ENCODE results near the gene KL. TPM values are rescaled to one million over a fixed set of nuclear protein-coding genes. Genes with fewer than 3 reads are reported as not detected.

KL gene
- polyA plus RNA-seq, 1 donor (not counting 4 experiments of a cell fraction or from before 2014, with no cell fraction given): not detected

DNA sequence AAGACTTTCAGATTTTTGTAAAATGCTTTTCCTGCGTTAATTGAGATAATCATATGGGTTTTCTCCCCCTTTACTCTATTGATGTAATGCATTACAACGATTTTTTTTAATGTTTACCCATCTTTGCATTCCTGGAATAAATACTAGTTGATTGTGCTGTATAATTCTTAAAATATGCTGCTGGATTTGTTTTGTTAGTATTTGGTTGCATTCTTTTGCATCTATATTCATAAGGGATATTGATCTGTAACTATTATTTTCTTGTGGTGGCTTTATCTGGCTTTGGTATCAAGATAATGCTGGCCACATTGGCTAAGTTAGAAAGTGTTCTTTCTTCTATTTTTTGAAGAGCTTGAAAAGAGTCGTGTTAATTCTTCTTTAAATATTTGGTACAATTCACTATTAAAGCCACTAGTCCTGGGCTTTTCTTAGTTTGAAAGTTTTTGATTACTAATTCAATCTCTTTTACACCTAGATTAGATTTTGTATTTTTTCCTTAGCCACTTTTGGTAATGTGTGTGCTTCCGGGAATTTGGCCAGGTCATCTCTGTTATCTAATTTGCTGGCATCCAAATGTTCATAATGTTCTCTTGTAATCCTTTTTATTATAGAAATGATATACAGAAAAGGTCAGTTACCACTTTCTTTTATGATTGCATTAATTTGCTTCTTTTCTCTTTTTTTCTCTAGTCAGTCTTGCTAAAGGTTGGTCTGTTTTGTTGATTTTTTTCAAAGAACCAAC lies 29.8 kb downstream of the KL start:
- Histone ChIP-seq H3K36me3 (ENCODE audit: control insufficient read depth in 2 of 2, extremely low read depth in 1 of 2, insufficient read depth in 2 of 2, low read length in 2 of 2) (no peaks in the 10 kb centered on the region), H3K4me3 (ENCODE audit: control insufficient read depth in 2 of 3, extremely low read depth in 1 of 3, insufficient read depth in 2 of 3, low read depth in 1 of 3, low read length in 3 of 3) (no peak overlapping the region), H3K79me2 (ENCODE audit: control insufficient read depth, insufficient read depth, low read length) (no peaks in the 10 kb centered on the region), H3K4me2 (ENCODE audit: control insufficient read depth, extremely low read depth, insufficient read depth, low read depth, low read length) (no peak overlapping the region), H2AFZ (ENCODE audit: control insufficient read depth, low read length) (no peak overlapping the region), H3K27ac (ENCODE audit: control insufficient read depth, insufficient read depth, low read length) (no peak overlapping the region), H3K9ac (ENCODE audit: control insufficient read depth, extremely low read depth, insufficient read depth, low read length) (no peak overlapping the region), H4K20me1 (ENCODE audit: control insufficient read depth, extremely low read depth, insufficient read depth, low read length) (no peaks in the 10 kb centered on the region), H3K9me3 (ENCODE audit: control insufficient read depth, low read depth, low read length) (no peaks in the 10 kb centered on the region), H3K9me1 (ENCODE audit: control insufficient read depth, extremely low read depth, insufficient read depth, low read length) (no peaks in the 10 kb centered on the region), H3K27me3 (ENCODE audit: control insufficient read depth, extremely low read depth, insufficient read depth, low read length) (no peaks in the 10 kb centered on the region), H3K4me1 (ENCODE audit: control insufficient read depth, extremely low read depth, insufficient read depth, low read length) (no peaks in the 10 kb centered on the region)
- TF ChIP-seq, protein P1, sequence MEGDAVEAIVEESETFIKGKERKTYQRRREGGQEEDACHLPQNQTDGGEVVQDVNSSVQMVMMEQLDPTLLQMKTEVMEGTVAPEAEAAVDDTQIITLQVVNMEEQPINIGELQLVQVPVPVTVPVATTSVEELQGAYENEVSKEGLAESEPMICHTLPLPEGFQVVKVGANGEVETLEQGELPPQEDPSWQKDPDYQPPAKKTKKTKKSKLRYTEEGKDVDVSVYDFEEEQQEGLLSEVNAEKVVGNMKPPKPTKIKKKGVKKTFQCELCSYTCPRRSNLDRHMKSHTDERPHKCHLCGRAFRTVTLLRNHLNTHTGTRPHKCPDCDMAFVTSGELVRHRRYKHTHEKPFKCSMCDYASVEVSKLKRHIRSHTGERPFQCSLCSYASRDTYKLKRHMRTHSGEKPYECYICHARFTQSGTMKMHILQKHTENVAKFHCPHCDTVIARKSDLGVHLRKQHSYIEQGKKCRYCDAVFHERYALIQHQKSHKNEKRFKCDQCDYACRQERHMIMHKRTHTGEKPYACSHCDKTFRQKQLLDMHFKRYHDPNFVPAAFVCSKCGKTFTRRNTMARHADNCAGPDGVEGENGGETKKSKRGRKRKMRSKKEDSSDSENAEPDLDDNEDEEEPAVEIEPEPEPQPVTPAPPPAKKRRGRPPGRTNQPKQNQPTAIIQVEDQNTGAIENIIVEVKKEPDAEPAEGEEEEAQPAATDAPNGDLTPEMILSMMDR (optimal IDR thresholded peaks at IDR 0.05 in 1 of 3, IDR thresholded peaks at IDR 0.05 in 1 of 3, conservative IDR thresholded peaks at IDR 0.05 in 1 of 3; ENCODE audit: extremely low read depth in 1 of 3, insufficient read depth in 2 of 3, low read length in 3 of 3): no peak
- no peak for TF ChIP-seq EZH2 (IDR thresholded peaks at IDR 0.05; ENCODE audit: low read length)
- FAIRE-seq: no peak
- dilution Hi-C loops (cut with MboI; ENCODE audit: extremely low pct_ligation_motif_present, low sequenced_read_pairs): no loop called here
- no peak for DNase-seq (ENCODE audit: low read depth, low spot score)

DNA sequence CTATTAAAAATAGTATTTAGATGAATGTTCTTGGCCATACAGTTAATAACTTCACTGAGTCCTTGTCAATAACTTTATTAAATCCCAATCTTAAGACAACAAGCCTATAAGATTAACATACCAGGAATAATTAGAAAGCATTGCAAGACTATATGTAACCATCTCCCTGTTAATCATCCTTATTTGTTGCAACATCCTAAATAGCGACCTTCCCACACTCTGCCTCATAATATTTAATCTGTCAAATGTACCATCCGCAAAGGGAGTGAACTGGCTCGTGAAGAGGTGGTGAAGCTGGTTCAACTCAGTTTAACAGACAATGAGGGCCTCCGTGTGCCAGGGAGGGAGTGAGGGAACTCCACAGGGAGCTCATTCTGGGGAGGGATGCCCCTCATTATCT lies 33.9 kb downstream of the KL start:
- H3K27me3 ChIP-seq (ENCODE audit: control insufficient read depth, extremely low read depth, insufficient read depth, low read length): no peaks in the 10 kb centered on the region
- dilution Hi-C loops (cut with MboI; ENCODE audit: extremely low pct_ligation_motif_present, low sequenced_read_pairs): no loop called here
- H3K9ac ChIP-seq (ENCODE audit: control insufficient read depth, extremely low read depth, insufficient read depth, low read length): no peak overlapping the region
- no peak overlapping the region for H3K27ac ChIP-seq (ENCODE audit: control insufficient read depth, insufficient read depth, low read length)
- H3K9me3 ChIP-seq (ENCODE audit: control insufficient read depth, low read depth, low read length): no peaks in the 10 kb centered on the region
- H3K9me1 ChIP-seq (ENCODE audit: control insufficient read depth, extremely low read depth, insufficient read depth, low read length): no peaks in the 10 kb centered on the region
- no peaks in the 10 kb centered on the region for H4K20me1 ChIP-seq (ENCODE audit: control insufficient read depth, extremely low read depth, insufficient read depth, low read length)
- TF ChIP-seq, protein P1 (optimal IDR thresholded peaks at IDR 0.05 in 1 of 3, IDR thresholded peaks at IDR 0.05 in 1 of 3, conservative IDR thresholded peaks at IDR 0.05 in 1 of 3; ENCODE audit: extremely low read depth in 1 of 3, insufficient read depth in 2 of 3, low read length in 3 of 3): no peak
- TF ChIP-seq EZH2 (IDR thresholded peaks at IDR 0.05; ENCODE audit: low read length): no peak
- H3K4me2 ChIP-seq (ENCODE audit: control insufficient read depth, extremely low read depth, insufficient read depth, low read depth, low read length): no peak overlapping the region
- H2AFZ ChIP-seq (ENCODE audit: control insufficient read depth, low read length): no peak overlapping the region
- no peaks in the 10 kb centered on the region for H3K79me2 ChIP-seq (ENCODE audit: control insufficient read depth, insufficient read depth, low read length)
- H3K36me3 ChIP-seq (ENCODE audit: control insufficient read depth in 2 of 2, extremely low read depth in 1 of 2, insufficient read depth in 2 of 2, low read length in 2 of 2): no peaks in the 10 kb centered on the region
- H3K4me1 ChIP-seq (ENCODE audit: control insufficient read depth, extremely low read depth, insufficient read depth, low read length): no peaks in the 10 kb centered on the region
- no peak overlapping the region for H3K4me3 ChIP-seq (ENCODE audit: control insufficient read depth in 2 of 3, extremely low read depth in 1 of 3, insufficient read depth in 2 of 3, low read depth in 1 of 3, low read length in 3 of 3)
- FAIRE-seq (no peak), DNase-seq (ENCODE audit: low read depth, low spot score) (no peak)
